PFSK-1 (cell line): ENCODE results near the gene ZNF32.

Experiments
- FOXP2 ChIP-seq: optimal IDR thresholded peaks from 2 replicates; pipeline ENCODE3; 2011; ENCODE audit warnings: borderline replicate concordance, control low read depth, inconsistent platforms; ENCODE audit not compliant: insufficient read depth; ENCODE audit errors: extremely low read length, extremely low read depth
- POLR2AphosphoS5 ChIP-seq: IDR thresholded peaks from 2 replicates; pipeline ENCODE4 v1.6.1; 2012; ENCODE audit warnings: low read depth, mild to moderate bottlenecking, control low read depth, low read length, moderate library complexity
- REST ChIP-seq, 2 experiments: IDR thresholded peaks; 2 replicates each; pipeline versions ENCODE4 v1.6.1 to v1.8.0; 2011 to 2012; ENCODE audit warnings: low read depth in 2 of 2, low read length in 2 of 2, control low read depth in 1 of 2, inconsistent platforms in 1 of 2, mild to moderate bottlenecking in 1 of 2, moderate library complexity in 1 of 2; ENCODE audit not compliant: insufficient read depth in 1 of 2
- SIN3A ChIP-seq: IDR thresholded peaks from 2 replicates; pipeline ENCODE4 v1.6.1; 2012; ENCODE audit warnings: mild to moderate bottlenecking, low read length, moderate library complexity, borderline replicate concordance; ENCODE audit not compliant: insufficient read depth
- TAF1 ChIP-seq: IDR thresholded peaks from 2 replicates; pipeline ENCODE4 v1.6.1; 2012; ENCODE audit warnings: low read length, control low read depth, borderline replicate concordance; ENCODE audit not compliant: insufficient read depth

ZNF32 gene

DNA sequence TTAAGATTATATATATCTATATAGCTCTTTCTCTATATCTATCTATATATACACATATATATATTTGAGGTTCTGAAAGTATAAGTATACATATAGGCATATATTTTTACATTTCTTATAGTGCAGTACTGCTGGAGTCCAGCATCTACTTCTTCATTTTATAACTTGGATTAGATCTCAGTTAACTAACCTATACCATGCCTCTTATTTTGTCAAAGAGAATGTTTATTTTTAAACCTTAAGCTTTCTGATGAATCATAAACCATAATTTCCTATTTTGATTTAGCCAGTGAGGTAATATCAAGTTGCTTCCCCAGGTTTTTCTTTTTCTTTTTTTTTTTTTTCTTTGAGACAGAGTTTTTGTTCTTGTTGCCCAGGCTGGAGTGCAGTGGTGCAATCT, 8.1 kb downstream of the ZNF32 start:
- TF ChIP-seq POLR2AphosphoS5 (no peak), REST (IDR thresholded peaks at IDR 0.05; ENCODE audit: insufficient read depth in 1 of 2, low read depth in 2 of 2, low read length in 2 of 2) (no peak), SIN3A (no peak), FOXP2 (no peak)

- no peak for TF ChIP-seq REST (IDR thresholded peaks at IDR 0.05; ENCODE audit: insufficient read depth in 1 of 2, low read depth in 2 of 2, low read length in 2 of 2)
- TF ChIP-seq TAF1: no peak
- TF ChIP-seq SIN3A: no peak
- TF ChIP-seq FOXP2: no peak
- no peak for TF ChIP-seq POLR2AphosphoS5
These were observed 19.7 kb downstream of the ZNF32 start for GRCh38 chr10:43628956-43629355.

GRCh38 chr10:43627942-43628341, 20.7 kb downstream of the ZNF32 start:
- TF ChIP-seq POLR2AphosphoS5 (no peak), SIN3A (no peak), TAF1 (no peak), REST (IDR thresholded peaks at IDR 0.05; ENCODE audit: insufficient read depth in 1 of 2, low read depth in 2 of 2, low read length in 2 of 2) (no peak), FOXP2 (no peak)

GRCh38 chr10:43623351-43623750, 25.3 kb downstream of the ZNF32 start:
- TF ChIP-seq FOXP2 (no peak), REST (IDR thresholded peaks at IDR 0.05; ENCODE audit: insufficient read depth in 1 of 2, low read depth in 2 of 2, low read length in 2 of 2) (no peak), TAF1 (no peak), SIN3A (no peak), POLR2AphosphoS5 (no peak)

- TF ChIP-seq FOXP2 (no peak), TAF1 (no peak), POLR2AphosphoS5 (no peak), REST (IDR thresholded peaks at IDR 0.05; ENCODE audit: insufficient read depth in 1 of 2, low read depth in 2 of 2, low read length in 2 of 2) (no peak), SIN3A (no peak)
These were observed 26.6 kb downstream of the ZNF32 start for GRCh38 chr10:43622038-43622437.
